Erythroblast (primary cell): ENCODE measurements around the gene STK40.

ENCODE experiments used
- GATA1 ChIP-seq: IDR thresholded peaks from 2 replicates; pipeline ENCODE4 v1.6.1; 2011; ENCODE audit warnings: low read depth, mild to moderate bottlenecking, control low read depth, low read length, moderate library complexity
- POLR2A ChIP-seq: IDR thresholded peaks from 2 replicates; pipeline ENCODE4 v1.6.1; 2011; ENCODE audit warnings: mild to moderate bottlenecking, low read length

- peak; percentile 39 for TF ChIP-seq POLR2A
- TF ChIP-seq GATA1 = no peak
Observed at GRCh38 chr1:36384542-36385409, 948 bp downstream of the STK40 start.
